Naive thymus-derived CD4-positive, alpha-beta T cell (primary cell): Measurements from ENCODE around the gene SIGMAR1. TPM values are rescaled to one million over a fixed set of nuclear protein-coding genes. Genes with fewer than 3 reads are reported as not detected.

Source experiments
- ATAC-seq: fragments of 150-1000 bp; cut with Tn5 transposase; 2 replicates; pipeline ENCODE4 v1.10.0; 2021; ENCODE audit warnings: mild to moderate bottlenecking, moderate library complexity
- CTCF ChIA-PET: fragments of 350-600 bp; sonication (Branson Sonifier 250); formaldehyde crosslinking; loops from one replicate; lab custom pipeline; 2021; ENCODE audit warnings: antibody characterized with exemption; lab: Charles Lee
- POLR2A ChIA-PET: fragments of 350-600 bp; sonication (Branson Sonifier 250); formaldehyde crosslinking; loops from one replicate; lab custom pipeline; 2021; ENCODE audit warnings: antibody characterized with exemption, inconsistent platforms; lab: Charles Lee
- DNase-seq, 9 donors: peaks; one replicate each; pipeline versions ENCODE4 v3.0.0 to v3.0.0-alpha.2; 2020 to 2022; ENCODE audit warnings: mixed read lengths in 1 of 9
- H3K27ac ChIP-seq: one replicate; pipeline ENCODE4 v1.7.0; 2013; ENCODE audit warnings: mild to moderate bottlenecking, low read depth, low read length, moderate library complexity
- H3K27me3 ChIP-seq, 2 donors: one replicate each; pipeline ENCODE4 v1.7.0; 2013; ENCODE audit warnings: low read length in 2 of 2, mild to moderate bottlenecking in 2 of 2, moderate library complexity in 2 of 2; ENCODE audit not compliant: control insufficient read depth in 2 of 2, insufficient read depth in 2 of 2
- H3K36me3 ChIP-seq, 3 experiments: 1 replicate in 2 of 3; 2 replicates in 1 of 3; pipeline ENCODE4 v1.7.0; 2013; ENCODE audit warnings: low read length in 3 of 3, mild to moderate bottlenecking in 3 of 3, moderate library complexity in 1 of 3; ENCODE audit not compliant: insufficient read depth in 3 of 3, control insufficient read depth in 2 of 3
- H3K4me1 ChIP-seq, 2 donors: one replicate each; pipeline ENCODE4 v1.7.0; 2013; ENCODE audit warnings: low read length in 2 of 2, mild to moderate bottlenecking in 2 of 2, moderate library complexity in 1 of 2; ENCODE audit not compliant: control insufficient read depth in 2 of 2, insufficient read depth in 2 of 2
- H3K4me3 ChIP-seq: 2 replicates; pipeline ENCODE4 v1.7.0; 2013; ENCODE audit warnings: mild to moderate bottlenecking, low read length
- H3K9me3 ChIP-seq, 3 experiments: 1 replicate in 2 of 3; 2 replicates in 1 of 3; pipeline ENCODE4 v1.7.0; 2013; ENCODE audit warnings: low read length in 3 of 3; ENCODE audit not compliant: control insufficient read depth in 2 of 3
- H3K27ac Mint-ChIP-seq, 9 donors: one replicate each; pipeline ENCODE4 v1.8.0; 2020 to 2022; ENCODE audit warnings: mixed read lengths in 9 of 9, mild to moderate bottlenecking in 8 of 9, moderate library complexity in 5 of 9, inconsistent platforms in 2 of 9
- H3K27me3 Mint-ChIP-seq, 5 donors: one replicate each; pipeline ENCODE4 v1.8.0; 2021 to 2022; ENCODE audit warnings: mixed read lengths in 5 of 5, mild to moderate bottlenecking in 1 of 5
- H3K36me3 Mint-ChIP-seq, 5 donors: one replicate each; pipeline ENCODE4 v1.8.0; 2020 to 2022; ENCODE audit warnings: mixed read lengths in 5 of 5, mild to moderate bottlenecking in 3 of 5, inconsistent platforms in 1 of 5
- H3K4me1 Mint-ChIP-seq, 7 donors: one replicate each; pipeline ENCODE4 v1.8.0; 2020 to 2022; ENCODE audit warnings: mixed read lengths in 7 of 7, mild to moderate bottlenecking in 3 of 7, inconsistent platforms in 1 of 7
- H3K4me3 Mint-ChIP-seq, 10 donors: one replicate each; pipeline ENCODE4 v1.8.0; 2020 to 2022; ENCODE audit warnings: mild to moderate bottlenecking in 10 of 10, mixed read lengths in 10 of 10, moderate library complexity in 6 of 10, inconsistent platforms in 2 of 10
- H3K9me3 Mint-ChIP-seq, 11 donors: one replicate each; pipeline ENCODE4 v1.8.0; 2020 to 2022; ENCODE audit warnings: mixed read lengths in 11 of 11, mild to moderate bottlenecking in 4 of 11, inconsistent platforms in 1 of 11, moderate library complexity in 1 of 11
- intact Hi-C, 2 donors: fragments of 100-400 bp; cut with micrococcal nuclease; formaldehyde crosslinking; loops; one replicate each; pipeline ENCODE4 v1.15.1; 2023
- polyA plus RNA-seq, 2 donors: library from polyadenylated mRNA; unstranded; fragments of 300-500 nt; fragmentation: Illumina TruSeq; gene quantifications; one replicate each; pipeline ENCODE4 v1.2.3, GENCODE V29; 2021
- total RNA-seq, 6 experiments: library from RNA in 5 of 6; stranded (reverse) in 5 of 6; gene quantifications; 1 replicate in 5 of 6; 2 replicates in 1 of 6; pipeline ENCODE4 v1.2.3 and lab custom pipeline; 2021 to 2026

SIGMAR1 gene
- total and polyA plus RNA-seq, 7 experiments from 2014 or later, result 20.7 to 102 (median 52.8) TPM

DNA sequence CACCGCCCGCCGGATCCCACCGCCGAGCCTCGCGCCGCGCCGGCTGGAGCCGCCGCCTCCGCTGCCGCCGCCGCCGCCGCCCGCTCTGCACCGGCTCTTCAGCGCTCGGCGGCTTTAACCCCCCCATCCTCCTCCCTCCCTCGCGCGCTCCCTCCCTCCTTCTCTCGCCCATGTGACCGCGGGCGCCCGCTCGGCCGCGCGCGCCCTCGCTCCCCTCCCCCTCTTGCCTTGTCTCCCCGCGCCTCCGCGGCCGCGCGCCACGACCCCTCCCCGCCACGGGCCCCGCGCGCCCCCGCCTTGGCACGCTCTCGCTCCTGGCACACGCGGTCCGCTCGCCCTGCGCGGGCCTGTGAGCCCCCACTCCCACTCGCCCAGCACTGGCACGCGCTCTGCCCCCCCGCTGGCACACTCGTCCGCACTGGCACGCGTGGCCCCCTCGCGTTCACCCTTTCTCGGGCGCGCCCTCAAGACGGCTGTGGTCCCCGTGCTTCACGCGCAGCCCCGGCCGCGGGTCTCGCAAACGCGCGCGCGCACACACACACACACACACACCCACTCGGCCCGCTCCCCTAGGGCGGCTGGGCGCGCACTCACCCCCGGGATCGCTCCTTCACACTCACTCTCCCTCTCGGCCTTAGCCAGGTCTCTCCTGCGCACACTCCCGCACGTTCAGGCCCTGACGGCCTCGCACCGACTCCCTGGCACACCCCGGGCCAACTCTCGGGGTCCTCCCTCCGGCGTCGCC, 47.8 kb downstream of the SIGMAR1 start, which contains the start of gene CNTFR:
Gene CNTFR, minus strand, starts transcription at position 89 of the 745 bp plus-strand sequence. CDS start 20,743 bp downstream, outside the sequence.
- H3K9me3 ChIP-seq, result no peaks in the 10 kb centered on the region
- Mint-ChIP-seq H3K27ac (peak within 1 kb of the TSS in 1 of 9 donors; percentile 2), H3K36me3 (peaks cover 0 to 5% (median 0%) of the 10 kb centered on the region in 5 donors), H3K4me1 (peaks cover 10 to 31% (median 28%) of the 10 kb centered on the region in 7 donors), H3K27me3 (peaks cover 64 to 85% (median 71%) of the 10 kb centered on the region in 5 donors), H3K4me3 (peak within 1 kb of the TSS; percentile 52 to 91 (median 82)), H3K9me3 (peaks cover 0 to 2% (median 0%) of the 10 kb centered on the region in 11 donors)
- intact Hi-C loops, result loop anchor here (2.0 to 10.0 kb wide), 6 partner anchors 23 to 258 kb away; partner anchors contain the start of genes DNAI1 (in 1 of the 2), FAM219A (in 1 of the 2) and RPP25L (in 1 of the 2)
- H3K36me3 ChIP-seq, result no peaks in the 10 kb centered on the region
- POLR2A ChIA-PET, result no interaction called here
- peaks cover 4 to 20% of the 10 kb centered on the region in 2 donors for H3K27me3 ChIP-seq
- no peak within 1 kb of the TSS for H3K27ac ChIP-seq
- DNase-seq (peak in 2 of 9 donors; percentile 16 to 20), ATAC-seq (peak; percentile 11)
- H3K4me1 ChIP-seq, result peaks cover 0 to 13% of the 10 kb centered on the region in 2 donors
- H3K4me3 ChIP-seq, result peak within 1 kb of the TSS; percentile 71
- CTCF ChIA-PET, result no interaction called here

GRCh38 chr9:34588671-34589635, 48.6 kb downstream of the SIGMAR1 start:
- no peaks in the 10 kb centered on the region for H3K36me3 ChIP-seq
- H3K4me3 Mint-ChIP-seq, result peak overlapping the region; percentile 50 to 85 (median 78)
- no peak for ATAC-seq
- H3K36me3 Mint-ChIP-seq, result peaks cover 0 to 5% (median 0%) of the 10 kb centered on the region in 5 donors
- H3K27ac ChIP-seq, result no peak overlapping the region
- H3K9me3 Mint-ChIP-seq, result peaks cover 0 to 2% (median 0%) of the 10 kb centered on the region in 11 donors
- peak overlapping the region in 1 of 9 donors; percentile 2 for H3K27ac Mint-ChIP-seq
- peaks cover 0 to 13% of the 10 kb centered on the region in 2 donors for H3K4me1 ChIP-seq
- peaks cover 73 to 88% (median 78%) of the 10 kb centered on the region in 5 donors for H3K27me3 Mint-ChIP-seq
- H3K9me3 ChIP-seq, result no peaks in the 10 kb centered on the region
- intact Hi-C loops, result no loop called here
- ChIA-PET POLR2A (no interaction called here), CTCF (no interaction called here)
- peaks cover 4 to 20% of the 10 kb centered on the region in 2 donors for H3K27me3 ChIP-seq
- no peak overlapping the region for H3K4me3 ChIP-seq
- DNase-seq, result no peak
- H3K4me1 Mint-ChIP-seq, result peaks cover 10 to 31% (median 28%) of the 10 kb centered on the region in 7 donors

DNA sequence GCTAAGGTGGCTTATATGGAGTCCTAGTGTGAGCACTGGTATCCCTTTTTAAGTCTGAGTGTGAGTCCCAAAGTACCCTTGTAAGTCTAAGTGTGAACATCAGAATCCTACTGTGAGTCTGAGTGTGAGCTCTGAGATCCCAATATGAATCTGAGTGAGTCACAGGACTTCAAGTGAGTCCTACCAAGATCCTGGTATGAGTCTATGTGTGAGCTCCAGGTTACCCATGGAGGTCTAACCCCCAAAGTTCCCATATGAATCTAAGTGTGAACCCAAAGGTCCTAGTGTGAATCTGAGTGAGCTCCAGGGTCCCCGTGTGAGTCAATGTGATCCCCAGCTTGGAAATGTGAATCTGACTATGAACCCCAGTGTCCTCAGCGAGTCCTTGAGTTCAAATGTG, 50.3 kb downstream of the SIGMAR1 start:
- Mint-ChIP-seq H3K4me3 (peak overlapping the region in 4 of 10 donors; percentile 10 to 83 (median 38)), H3K9me3 (peaks cover 0 to 2% (median 0%) of the 10 kb centered on the region in 11 donors), H3K4me1 (peaks cover 10 to 26% (median 19%) of the 10 kb centered on the region in 7 donors), H3K36me3 (no peaks in the 10 kb centered on the region), H3K27me3 (peaks cover 67 to 81% (median 71%) of the 10 kb centered on the region in 5 donors), H3K27ac (no peak overlapping the region)
- Histone ChIP-seq H3K36me3 (no peaks in the 10 kb centered on the region), H3K9me3 (no peaks in the 10 kb centered on the region), H3K4me3 (no peak overlapping the region), H3K27ac (no peak overlapping the region), H3K4me1 (peaks cover 0 to 13% of the 10 kb centered on the region in 2 donors), H3K27me3 (peaks cover 1 to 15% of the 10 kb centered on the region in 2 donors)
- intact Hi-C loops, result no loop called here
- DNase-seq, result no peak
- no peak for ATAC-seq
- ChIA-PET CTCF (no interaction called here), POLR2A (no interaction called here)

DNA sequence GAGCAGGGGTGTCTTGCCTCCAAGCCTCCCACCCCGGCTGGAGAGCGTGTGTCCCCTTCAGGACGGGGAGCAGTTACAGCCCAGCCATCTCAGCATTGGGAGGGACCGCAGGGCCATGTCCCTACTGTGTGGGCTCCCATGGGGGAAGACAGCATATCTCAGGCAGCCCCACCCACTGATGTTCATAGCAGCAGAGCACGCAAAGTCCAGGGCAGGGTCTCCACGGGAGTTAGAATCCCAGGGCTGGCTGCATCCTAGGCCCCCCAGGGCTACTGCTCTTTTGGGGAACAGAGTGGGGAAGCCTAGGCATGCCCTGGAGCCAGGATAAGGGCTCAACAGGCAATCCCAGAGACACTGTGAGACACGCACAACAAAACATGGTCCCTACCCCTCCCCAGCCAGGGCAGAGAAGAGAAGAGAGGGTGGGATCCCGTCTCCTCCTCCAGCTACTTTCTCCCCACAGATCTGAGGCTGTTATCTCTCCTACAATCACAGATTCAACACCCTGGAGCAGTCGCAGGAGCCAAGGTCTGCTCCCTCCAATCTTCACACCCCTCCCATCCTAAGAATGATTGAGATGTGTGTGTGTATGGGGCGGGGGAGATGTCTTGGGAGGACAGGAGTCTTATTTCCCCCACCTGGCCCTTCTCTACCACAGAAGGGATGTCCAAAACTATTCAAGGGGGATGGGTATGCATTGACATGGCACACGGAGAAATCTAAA, 51.5 kb downstream of the SIGMAR1 start:
- H3K4me3 Mint-ChIP-seq, result no peak overlapping the region
- Histone ChIP-seq H3K4me3 (no peak overlapping the region), H3K9me3 (no peaks in the 10 kb centered on the region), H3K36me3 (no peaks in the 10 kb centered on the region), H3K27ac (no peak overlapping the region), H3K27me3 (peaks cover 0 to 6% of the 10 kb centered on the region in 2 donors), H3K4me1 (peaks cover 0 to 9% of the 10 kb centered on the region in 2 donors)
- ATAC-seq (no peak), DNase-seq (no peak)
- no peaks in the 10 kb centered on the region for H3K36me3 Mint-ChIP-seq
- intact Hi-C loops, result no loop called here
- peaks cover 0 to 2% (median 0%) of the 10 kb centered on the region in 11 donors for H3K9me3 Mint-ChIP-seq
- H3K4me1 Mint-ChIP-seq, result peaks cover 10 to 22% (median 18%) of the 10 kb centered on the region in 7 donors
- POLR2A ChIA-PET, result no interaction called here
- CTCF ChIA-PET, result no interaction called here
- no peak overlapping the region for H3K27ac Mint-ChIP-seq
- peaks cover 68 to 80% (median 72%) of the 10 kb centered on the region in 5 donors for H3K27me3 Mint-ChIP-seq

DNA sequence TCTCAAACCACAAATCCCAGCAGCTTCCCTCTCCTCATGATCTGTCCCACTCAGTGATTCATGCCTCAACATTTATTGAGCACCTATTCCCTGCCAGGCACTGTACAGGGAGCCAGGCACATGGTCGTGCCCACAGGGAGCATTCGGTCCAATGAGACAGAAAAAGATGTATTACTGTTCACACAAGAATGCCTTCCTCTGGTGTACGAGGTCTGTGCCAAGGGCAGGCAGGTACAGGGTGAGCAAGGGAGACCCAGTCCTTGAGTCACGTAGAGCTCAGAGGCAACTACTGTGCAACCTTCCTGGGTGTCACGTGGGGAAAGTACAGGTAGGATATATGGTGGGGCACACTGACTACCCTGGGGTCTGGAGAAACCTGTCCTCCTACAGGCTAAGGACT, 52.6 kb downstream of the SIGMAR1 start:
- H3K9me3 Mint-ChIP-seq, result peaks cover 0 to 2% (median 0%) of the 10 kb centered on the region in 11 donors
- peaks cover 6 to 13% (median 10%) of the 10 kb centered on the region in 7 donors for H3K4me1 Mint-ChIP-seq
- no peak for DNase-seq
- ChIA-PET CTCF (no interaction called here), POLR2A (no interaction called here)
- Histone ChIP-seq H3K9me3 (no peaks in the 10 kb centered on the region), H3K4me1 (no peaks in the 10 kb centered on the region), H3K27me3 (peaks cover 0 to 7% of the 10 kb centered on the region in 2 donors), H3K27ac (no peak overlapping the region), H3K36me3 (no peaks in the 10 kb centered on the region), H3K4me3 (no peak overlapping the region)
- H3K36me3 Mint-ChIP-seq, result no peaks in the 10 kb centered on the region
- intact Hi-C loops, result no loop called here
- no peak overlapping the region for H3K27ac Mint-ChIP-seq
- H3K4me3 Mint-ChIP-seq, result no peak overlapping the region
- peaks cover 71 to 83% (median 76%) of the 10 kb centered on the region in 5 donors for H3K27me3 Mint-ChIP-seq
- ATAC-seq, result no peak
